Embryonic facial prominence (tissue), 1 donor: Measurements from ENCODE around the gene HDHD5.

Source experiments
- DNase-seq: peaks from one replicate; pipeline ENCODE4 v3.0.0-alpha.2; 2016; ENCODE audit errors: extremely low spot score

The HDHD5 gene

DNA sequence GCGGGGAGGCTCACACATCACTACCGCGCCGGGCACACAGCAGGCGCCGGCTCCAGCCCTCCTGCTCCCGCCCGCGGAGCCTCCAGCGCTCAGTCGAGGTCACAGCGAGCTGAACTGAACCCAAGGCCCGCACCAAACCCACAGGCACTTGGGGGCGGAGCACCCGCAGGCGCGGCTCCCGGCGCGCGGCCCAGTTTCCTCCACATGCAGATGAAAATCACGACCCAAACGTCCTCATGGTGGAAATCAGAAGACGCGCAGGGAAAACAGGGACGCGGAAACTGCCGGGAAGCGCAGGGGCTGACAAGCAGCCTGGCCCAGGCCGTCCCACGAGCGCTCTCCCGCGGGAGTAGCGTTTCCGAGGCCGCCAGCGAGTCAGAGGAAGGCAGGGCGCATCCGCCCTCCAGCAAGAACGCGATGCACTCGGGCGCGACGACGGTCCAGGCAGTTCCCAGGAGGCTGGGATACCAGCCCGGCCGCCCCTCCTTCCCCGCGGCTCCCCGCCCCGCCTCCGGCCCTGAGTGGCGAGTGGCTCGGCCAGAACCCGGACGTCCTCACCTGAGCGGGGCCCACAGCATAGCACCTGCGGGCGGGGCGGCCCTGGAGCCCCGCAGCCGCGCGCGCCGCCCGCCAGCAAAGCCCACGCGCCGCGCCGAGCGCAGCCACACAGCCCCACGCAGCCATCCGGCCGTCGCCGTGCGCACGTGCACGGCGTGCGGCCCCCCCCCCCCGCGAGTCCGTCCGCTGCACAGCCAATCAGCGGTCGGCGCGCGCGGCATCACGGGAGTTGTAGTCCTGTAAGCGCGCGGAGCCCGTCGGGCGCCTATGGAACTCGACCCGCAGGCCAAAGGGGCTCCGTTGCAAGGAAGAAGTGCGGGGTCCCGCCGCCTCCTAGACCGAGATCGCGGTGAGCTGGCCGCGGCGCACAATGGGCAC is at the start of gene HDHD5:
Gene HDHD5 (minus strand): TSS at position 710 of the 936 bp plus-strand sequence. CDS start 26 bp downstream, at position 684.
- DNase-seq, result peak; percentile 71

DNA sequence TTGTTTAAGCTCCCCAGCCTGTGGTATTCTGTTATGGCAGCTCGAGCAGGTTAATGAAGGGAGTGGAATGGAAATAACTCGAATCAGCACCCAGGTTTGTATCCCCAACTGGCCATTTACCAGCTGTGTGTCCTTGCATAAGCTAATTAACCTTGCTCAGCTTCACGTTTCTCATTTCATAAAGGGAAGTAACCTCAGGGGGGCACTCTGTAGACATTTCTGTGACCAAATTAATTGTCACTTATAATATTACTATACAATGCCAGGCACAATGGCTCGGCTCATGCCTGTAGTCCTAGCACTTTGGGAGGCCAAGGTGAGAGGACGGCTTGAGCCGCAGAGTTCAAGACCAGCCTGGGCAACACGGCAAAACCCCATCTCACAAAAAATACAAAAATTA is 46.4 kb upstream of the HDHD5 start:
- no peak for DNase-seq

DNA sequence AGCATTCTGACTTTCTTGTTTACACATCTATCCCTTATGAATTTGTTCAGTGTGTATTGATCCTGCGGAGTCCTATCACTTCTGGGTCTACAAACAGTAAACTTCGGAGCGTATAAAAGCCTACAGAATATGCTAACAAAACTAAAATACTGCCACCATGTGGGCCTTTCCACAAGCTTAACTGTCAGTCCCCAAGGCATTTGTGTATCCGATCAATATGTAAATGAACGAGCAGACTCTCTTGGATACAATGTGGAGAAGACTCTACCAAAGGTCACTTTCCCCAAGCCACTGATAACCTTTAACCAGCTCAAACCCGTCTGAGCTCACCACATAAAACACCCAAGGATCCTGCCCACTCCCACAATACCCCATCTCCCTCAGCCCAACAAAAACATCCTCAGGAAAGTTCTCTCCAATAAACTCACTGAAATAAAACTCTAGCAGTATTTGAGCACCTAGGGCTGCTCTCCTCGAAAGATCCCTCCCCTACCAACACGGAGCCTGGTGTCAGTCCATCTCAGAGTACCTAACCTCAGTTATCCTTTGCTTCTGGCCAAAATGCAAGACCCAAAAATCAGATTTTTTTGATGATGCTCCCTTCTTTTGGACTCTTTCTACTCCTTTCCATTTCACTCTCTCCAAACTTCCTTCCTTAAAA is 42.3 kb upstream of the HDHD5 start:
- DNase-seq, result no peak

DNA sequence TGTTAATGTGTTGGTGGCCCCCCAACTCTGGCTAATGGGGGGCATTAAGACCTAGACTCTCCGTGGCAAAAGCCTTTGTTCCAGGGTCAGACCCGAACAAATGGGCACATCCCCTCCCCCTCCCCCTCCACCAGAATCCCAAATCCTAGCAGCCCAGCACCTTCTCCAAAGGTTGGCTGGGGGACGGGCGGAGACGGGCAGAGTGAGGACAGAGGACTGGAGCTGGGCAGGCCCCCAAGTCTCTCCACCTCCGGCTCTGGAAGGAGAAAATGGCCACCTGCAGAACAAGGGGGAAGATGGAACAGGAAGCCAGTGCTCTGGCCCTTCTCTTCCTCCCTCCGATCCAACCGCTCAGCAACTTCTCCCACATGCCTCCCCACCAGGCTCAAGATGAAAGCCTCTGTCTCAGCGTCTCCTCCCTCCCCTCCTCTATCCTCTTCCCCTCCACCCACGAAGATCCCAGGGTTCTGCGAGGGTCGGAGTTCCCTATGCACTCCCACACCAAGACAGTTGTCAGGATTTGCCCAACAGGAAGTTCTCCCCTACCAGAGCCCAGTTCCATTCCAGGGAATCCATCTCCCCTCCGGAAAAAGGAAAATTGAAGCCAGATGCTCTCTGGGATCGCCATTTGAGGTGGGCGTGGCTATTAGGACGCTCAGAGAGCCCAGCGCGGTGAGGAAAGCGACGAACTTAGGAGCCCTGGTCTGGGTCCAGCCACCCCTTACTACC is 40.1 kb upstream of the HDHD5 start:
- DNase-seq, result peak; percentile 50

DNA sequence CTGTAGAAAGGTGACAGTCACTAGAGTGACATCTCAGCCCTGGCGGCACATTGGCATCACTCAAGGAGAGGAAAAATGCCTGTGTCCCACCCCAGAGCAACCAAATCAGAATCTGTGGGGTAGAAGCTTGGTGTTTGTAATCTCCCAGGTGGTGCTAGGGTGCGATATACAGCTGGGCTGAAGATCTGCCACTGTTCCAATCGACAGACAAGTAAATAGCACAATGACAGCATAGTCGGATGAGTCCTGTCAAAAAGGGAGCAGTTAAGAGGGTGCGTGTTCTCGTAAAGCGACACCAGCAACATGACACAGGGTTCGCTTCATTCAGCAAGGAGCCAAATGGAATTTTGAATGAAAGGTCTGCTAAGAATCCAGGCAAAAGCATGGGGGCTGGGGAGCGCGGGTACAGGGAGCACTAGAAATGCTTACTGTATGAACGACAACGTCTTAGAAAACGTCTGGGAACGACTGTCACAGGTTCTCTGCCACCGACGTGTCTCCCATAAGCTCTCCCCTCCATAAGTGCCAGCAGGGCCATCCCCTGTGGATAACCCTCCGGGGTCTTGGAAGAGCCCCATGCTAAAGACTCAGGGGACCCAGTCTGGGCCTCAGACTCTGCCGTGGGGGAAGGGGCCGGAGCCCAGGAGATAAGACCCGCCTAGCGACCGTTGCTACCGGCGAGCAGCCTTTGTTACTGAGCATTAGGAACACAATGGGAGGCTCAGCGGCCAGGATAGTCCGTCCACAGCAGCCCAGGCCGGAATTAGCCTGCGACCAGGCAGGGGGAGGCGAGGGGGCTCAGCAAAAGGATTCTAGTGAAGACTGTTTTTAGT is 39.3 kb upstream of the HDHD5 start:
- no peak for DNase-seq

DNA sequence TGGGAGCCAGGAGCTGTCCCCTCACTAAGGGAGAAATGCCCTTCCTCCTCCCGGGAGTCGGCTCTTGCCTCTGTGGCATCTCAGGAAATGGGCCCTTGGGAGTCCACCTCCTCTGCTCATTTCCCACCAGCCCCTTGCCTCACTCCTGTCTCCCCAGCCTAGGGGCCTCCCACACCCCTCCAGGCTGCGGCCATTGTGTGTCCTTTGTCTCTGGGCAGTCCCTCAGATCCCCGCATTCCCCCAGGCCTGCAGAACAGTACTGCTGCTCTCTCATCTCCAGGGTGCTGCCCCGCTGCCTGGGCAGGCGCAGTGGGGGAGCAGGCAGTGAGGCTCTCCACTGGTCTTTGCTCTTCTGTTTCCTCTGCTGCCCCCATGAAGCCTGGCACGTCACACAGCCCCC is 35.1 kb upstream of the HDHD5 start:
- no peak for DNase-seq

DNA sequence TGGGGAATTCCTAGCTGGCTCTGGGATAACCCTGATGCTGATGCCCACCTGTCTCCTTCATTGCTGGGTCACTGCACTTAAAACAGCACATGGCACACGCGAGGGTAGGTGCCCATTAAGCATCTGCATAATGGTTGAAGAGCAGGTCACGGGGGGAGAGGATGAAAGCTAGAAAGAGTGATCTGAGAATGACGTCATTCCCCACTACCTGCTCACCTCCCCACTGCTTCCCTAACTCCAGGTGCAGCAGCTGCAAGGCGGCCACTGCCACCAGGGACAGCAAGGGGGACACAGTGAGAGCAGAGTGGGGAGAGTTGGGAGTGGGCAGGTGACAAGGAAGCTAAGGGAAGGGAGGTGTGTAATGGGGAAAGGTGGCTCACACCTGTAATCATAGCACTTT is 33.1 kb upstream of the HDHD5 start:
- no peak for DNase-seq

DNA sequence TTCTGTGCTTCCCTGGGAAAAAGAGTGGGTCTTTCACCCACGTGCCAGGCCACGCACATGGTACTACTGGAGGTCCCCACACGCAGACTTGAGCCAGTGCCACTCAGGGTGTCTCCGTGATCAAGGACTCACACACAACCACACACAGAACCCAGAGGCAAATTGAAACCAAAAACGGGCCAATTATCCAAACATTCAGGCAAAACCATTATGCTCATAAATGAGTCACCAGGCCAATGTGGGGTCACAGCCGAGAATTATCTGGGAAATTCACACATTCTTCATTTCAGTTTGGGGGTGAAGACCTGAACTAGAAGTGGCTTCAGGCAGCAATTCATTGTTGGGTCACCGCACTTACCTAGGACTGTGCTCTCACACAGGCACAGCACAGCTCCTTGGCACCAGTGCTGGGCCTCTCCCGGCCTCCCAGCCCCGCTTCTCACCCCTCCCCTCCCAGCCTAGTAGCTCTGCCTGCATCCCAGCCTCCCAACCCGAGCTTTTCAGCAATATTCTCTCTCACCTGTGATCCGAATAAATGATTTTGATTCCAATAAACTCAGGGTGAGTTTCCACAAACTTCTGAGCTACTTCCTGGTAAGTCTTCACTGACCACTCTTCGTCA is 32.2 kb upstream of the HDHD5 start:
- no peak for DNase-seq

DNA sequence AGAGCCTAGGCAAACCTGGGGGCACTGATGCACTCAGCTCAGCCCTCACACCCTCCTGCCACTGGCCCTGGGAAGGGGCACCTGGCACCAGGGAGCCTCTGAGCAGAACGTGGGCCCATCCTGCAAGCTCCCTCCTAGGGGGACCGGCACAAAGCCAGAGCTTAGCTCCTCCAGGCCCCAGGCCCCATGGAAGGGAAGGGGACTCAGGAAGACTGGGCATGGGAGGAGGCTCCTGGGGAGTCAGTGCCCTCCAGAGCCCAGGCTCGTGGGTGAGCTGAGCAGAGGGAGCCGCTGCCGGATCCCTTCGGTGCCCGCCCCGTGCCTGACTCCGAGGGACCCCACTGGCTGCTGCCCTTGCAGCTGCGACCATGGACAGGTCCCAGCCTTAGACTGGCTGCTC is 31.6 kb upstream of the HDHD5 start:
- no peak for DNase-seq

DNA sequence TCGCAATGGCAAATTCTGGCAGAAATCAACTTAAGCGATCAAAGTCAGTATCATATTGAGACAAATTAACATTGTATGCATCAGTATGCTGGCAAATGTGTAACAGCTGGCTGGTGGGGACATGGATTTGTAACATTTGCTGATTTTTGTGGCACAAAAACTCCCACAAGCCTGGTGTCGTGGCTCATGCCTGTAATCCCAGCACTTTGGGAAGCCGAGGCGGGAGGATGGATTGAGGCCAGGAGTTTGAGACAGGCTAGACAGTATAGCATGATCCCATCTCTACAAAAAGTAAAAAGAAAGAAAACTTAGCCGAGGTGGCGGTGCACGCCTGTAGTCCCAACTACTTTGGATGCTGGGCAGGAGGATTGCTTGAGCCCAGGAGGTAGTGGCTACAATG is 17.6 kb upstream of the HDHD5 start:
- no peak for DNase-seq

DNA sequence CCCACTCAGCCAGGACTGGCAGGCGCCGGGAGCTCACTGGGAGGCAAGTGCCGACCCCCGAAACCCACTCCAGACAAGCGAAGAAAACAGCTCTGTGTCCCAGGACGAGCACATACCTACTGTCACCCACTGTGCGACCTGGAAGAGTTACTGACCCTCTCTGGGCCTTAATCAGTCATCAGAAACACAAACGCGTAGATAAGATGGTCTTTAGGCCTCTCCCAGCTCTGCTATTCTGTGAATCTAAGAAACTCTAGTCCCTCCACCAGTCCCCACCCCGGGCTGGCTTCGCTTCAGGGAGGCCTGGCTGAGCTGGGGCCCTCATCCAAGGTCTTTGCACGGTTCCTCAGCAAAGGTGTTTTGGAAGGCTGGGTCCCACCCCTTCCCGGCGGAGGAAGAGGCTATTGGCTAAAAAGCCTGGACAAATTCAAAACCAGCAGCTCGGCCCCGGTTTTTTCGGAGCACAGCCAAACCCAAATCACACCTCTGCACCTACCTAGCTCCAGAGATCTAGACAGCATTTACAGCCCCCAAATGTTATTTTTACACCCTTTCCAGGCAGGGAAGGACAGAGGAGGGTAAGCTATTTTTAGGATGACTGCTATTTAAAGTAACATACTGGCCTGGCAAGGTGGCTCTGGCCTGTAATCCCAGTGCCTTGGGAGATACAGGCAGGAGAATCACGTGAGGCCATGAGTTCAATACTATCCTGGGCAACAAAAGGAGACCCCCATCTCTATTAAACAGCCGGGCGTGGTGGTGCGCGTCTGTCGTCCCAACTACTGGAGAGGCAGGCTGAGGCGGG is 13.2 kb upstream of the HDHD5 start:
- no peak for DNase-seq

DNA sequence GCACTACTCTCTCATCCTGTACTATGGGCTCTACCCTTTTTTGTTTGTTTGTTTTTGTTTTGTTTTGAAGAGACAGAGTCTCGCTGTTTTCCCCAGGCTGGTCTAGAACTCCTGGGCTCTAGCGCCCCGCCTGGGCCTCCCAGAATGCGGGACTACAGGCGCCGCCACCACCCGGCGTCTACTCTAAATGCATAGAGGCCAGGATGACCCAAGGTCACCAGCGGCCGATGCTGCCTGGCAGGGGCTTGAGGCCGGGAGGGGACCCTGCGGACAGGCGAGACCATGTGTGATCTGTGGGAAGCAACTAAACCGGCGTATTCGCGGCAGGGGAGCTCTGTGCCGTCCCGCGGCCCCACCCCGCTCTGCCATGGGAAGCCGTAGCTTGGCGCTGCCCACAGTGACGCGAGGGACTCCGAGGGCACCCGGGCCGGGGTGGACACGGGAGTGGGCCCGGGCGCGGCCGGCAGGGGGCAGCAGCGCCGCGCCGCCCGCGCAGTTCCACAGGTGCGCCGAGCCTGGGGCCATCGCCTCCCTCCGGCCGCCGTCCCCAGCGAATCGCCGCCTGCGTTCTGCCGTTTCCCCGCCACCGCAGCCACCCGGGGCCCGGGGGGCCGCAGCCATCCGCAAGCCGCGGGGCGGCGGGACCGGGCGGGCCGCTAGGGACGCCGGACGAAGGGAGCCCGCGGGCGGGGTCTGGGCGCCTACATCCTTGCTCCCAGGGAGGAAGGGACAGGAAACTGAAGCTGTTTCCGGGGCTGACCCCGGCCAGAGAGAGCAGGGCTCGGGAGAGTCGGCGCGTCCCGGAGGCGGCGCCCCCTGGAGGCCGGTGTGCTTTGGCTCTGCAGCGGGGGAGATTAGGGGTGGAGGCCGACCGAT is 12.3 kb upstream of the HDHD5 start:
- no peak for DNase-seq

DNA sequence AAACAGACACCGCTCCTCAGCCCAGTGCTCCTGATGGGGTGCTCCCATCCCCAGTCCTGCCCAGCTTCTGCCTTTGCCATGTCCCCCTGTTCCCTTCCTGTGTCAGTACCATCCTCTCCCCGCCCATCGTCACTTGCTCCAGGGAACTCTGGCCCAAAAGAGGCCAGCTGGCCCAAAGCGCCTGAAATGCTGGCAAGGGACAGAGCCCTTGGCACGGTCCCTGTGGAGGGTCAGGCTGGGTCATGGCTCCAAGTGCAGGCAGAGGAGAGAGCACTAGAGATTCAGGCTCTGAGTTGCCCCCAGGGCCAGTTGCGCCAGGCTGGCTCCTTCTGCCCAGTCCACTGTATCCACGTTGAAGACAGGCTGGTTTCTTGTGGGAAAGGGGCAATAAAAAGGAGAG is 8.4 kb upstream of the HDHD5 start:
- DNase-seq, result no peak

DNA sequence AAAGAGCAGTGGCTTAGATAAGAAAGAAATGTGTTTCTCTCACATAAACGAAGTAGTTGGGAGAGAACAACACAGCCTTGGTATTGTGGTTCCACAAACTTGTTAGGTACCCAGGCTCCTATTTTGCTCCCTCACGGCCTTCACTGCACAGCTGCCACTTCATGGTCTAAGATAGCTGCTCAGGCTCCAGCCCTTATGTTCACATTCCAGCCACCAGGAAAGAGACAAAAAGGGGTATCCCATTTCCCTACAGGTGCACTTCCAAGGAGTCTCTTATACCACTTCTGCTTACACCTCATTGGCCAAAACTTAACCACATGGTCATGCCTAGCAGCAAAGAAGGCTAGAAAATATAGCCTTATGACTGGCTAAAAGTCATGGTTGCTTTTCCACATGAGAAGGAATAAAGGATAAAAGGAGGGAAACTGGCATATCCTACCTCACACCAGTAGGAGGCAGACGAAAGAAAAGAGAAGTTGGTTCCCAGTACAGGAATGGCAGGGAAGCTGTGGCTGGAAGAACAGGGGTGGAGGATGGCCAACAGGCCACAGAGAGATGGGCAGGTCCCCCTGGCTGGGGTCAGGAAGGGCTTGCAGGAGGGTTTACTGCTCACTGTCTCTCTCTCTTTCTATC is 5.4 kb upstream of the HDHD5 start:
- DNase-seq, result no peak

DNA sequence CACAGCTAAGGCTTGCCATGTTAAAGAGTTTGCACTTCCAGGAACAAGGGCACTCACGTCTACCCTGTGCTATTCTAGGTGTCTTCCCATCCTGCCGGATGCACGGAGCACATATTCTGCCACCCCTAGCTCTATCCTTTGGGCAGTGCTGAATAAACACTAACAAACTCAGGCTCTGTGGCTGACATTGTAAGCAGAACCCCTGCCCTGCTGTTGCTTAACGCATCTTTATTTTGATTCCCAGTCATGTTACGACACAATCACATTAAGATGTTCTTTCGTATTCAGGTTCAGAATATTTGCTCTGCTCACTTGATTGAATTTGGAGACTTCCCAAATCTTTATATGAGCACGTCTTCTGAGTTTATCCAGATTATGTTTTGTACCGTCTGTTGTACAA is 3.7 kb upstream of the HDHD5 start:
- DNase-seq, result no peak

DNA sequence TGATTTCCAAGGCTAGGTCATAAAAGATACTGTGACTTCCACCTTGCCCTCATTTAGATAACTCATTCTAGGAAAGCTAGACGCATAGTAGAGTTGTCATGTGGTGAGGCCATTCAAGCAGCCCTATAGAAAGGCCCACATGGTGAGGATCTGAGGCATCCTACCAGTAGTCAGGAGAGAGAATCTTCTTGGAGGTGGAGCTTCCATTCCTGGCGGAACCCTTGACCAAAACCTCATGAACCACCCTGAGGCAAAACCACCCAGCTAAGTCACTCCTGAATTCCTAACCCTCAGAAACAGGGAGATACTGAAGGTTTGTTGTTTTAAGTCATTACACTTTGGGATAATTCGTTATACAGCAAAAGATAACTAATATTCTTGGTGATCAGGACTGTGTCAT is 2.9 kb upstream of the HDHD5 start:
- no peak for DNase-seq

DNA sequence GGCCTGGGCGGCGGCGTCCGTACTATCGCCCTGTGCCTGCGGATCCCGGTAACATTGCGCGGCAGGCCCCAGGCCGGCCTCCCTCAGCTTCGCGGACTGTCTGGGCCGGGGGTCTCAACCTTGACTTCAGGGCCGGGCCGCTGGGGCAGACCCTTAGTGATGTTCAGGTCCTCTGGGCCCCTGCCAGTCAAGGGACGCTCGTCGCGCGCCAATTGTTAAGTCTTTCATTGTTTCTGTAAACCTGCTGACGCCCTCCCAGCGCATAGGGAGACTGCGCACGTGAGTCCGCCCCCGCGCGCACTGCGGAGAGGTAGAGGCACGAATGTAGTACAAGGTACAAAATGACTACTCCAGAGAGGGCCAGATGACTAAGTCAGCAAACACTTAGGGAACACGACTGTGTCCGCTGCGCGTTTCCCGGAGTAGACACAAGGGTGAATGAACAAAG is 451 bp upstream of the HDHD5 start:
- DNase-seq, result no peak

DNA sequence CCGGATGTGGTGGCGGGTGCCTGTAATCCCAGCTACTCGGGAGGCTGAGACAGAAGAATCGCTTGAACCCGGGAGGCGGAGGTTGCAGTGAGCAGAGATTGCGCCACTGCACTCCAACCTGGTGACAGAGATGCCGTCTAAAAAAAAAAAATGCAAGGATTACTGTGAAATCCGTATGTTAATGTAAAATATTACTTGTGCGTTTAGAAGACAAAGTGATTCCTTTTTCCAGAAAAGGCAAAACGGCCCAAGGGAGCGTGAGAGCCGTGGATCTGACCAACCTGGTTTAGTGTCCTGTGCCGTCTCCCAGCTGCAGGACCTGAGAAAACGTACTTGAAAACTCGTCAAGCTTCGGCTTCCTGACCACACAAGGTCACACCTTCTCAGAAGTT is 905 bp downstream of the HDHD5 start:
- no peak for DNase-seq

DNA sequence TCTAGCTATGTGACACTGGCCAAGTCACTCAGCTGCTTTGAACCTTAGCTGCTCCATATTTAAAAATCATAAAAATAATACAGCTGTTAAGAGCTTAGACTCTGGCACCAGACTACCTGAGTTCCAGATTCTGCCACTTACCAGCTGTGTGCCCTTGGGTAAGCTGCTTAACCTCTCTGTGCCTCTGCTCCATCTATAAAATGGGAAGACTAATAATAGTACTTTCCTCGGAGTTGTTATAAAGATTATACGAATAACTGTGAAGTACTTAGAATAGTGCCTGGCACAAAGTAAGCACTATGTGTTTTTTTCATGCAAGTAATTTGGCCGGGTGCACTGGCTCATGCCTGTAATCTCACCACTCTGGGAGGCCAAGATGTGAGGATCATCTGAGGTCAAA is 1.4 kb downstream of the HDHD5 start:
- no peak for DNase-seq
